Measurements from ENCODE around the gene EHMT1. TPM values are rescaled to one million over a fixed set of nuclear protein-coding genes. Genes with fewer than 3 reads are reported as not detected.

Gene EHMT1
- total RNA-seq, 1 donor from 2014 or later = 64.5 TPM

- no peak for TF ChIP-seq EZH2 (IDR thresholded peaks at IDR 0.05; ENCODE audit: insufficient read depth, low read length)
- no peak for TF ChIP-seq CTCF (IDR thresholded peaks at IDR 0.05; ENCODE audit: insufficient read depth, low read depth, low read length)
- Histone ChIP-seq H2AFZ (ENCODE audit: low read depth, low read length) (no peak overlapping the region), H3K36me3 (ENCODE audit: insufficient read depth, low read length) (peaks cover 2% of the 10 kb centered on the region), H3K4me3 (ENCODE audit: insufficient read depth, low read depth, low read length) (no peak overlapping the region), H3K9ac (ENCODE audit: low read length) (no peak overlapping the region), H3K27me3 (ENCODE audit: insufficient read depth, low read length) (no peaks in the 10 kb centered on the region), H3K79me2 (ENCODE audit: insufficient read depth, low read length) (peaks cover 40% of the 10 kb centered on the region), H3K4me1 (ENCODE audit: insufficient read depth, low read length) (peaks cover 25% of the 10 kb centered on the region), H3K9me3 (ENCODE audit: insufficient read depth, low read depth, low read length) (no peaks in the 10 kb centered on the region), H4K20me1 (ENCODE audit: insufficient read depth, low read length) (peaks cover 12% of the 10 kb centered on the region), H3K27ac (ENCODE audit: low read depth, low read length) (no peak overlapping the region), H3K4me2 (ENCODE audit: low read length) (no peak overlapping the region)
- no peak for DNase-seq (ENCODE audit: low read depth)
- Mint-ChIP-seq H3K4me1 (ENCODE audit: low read depth, unreplicated experiment) (peaks cover 24% of the 10 kb centered on the region), H3K27ac (ENCODE audit: unreplicated experiment) (no peak overlapping the region), H3K9me3 (ENCODE audit: unreplicated experiment) (no peaks in the 10 kb centered on the region), H3K27me3 (ENCODE audit: low read depth, unreplicated experiment) (no peaks in the 10 kb centered on the region), H3K36me3 (ENCODE audit: low read depth, unreplicated experiment) (peaks cover 2% of the 10 kb centered on the region), H3K4me3 (ENCODE audit: unreplicated experiment) (no peak overlapping the region)
- no peak for FAIRE-seq
Observed at GRCh38 chr9:137614631-137615386, 4.0 kb upstream of the EHMT1 start.

- FAIRE-seq (no peak), DNase-seq (ENCODE audit: low read depth) (no peak)
- Mint-ChIP-seq H3K36me3 (ENCODE audit: low read depth, unreplicated experiment) (peaks cover 2% of the 10 kb centered on the region), H3K4me1 (ENCODE audit: low read depth, unreplicated experiment) (peaks cover 28% of the 10 kb centered on the region), H3K27ac (ENCODE audit: unreplicated experiment) (no peak overlapping the region), H3K4me3 (ENCODE audit: unreplicated experiment) (no peak overlapping the region), H3K27me3 (ENCODE audit: low read depth, unreplicated experiment) (no peaks in the 10 kb centered on the region), H3K9me3 (ENCODE audit: unreplicated experiment) (no peaks in the 10 kb centered on the region)
- Histone ChIP-seq H3K27ac (ENCODE audit: low read depth, low read length) (no peak overlapping the region), H3K9ac (ENCODE audit: low read length) (no peak overlapping the region), H3K79me2 (ENCODE audit: insufficient read depth, low read length) (peaks cover 46% of the 10 kb centered on the region), H3K36me3 (ENCODE audit: insufficient read depth, low read length) (peaks cover 2% of the 10 kb centered on the region), H3K4me1 (ENCODE audit: insufficient read depth, low read length) (peaks cover 27% of the 10 kb centered on the region), H3K27me3 (ENCODE audit: insufficient read depth, low read length) (no peaks in the 10 kb centered on the region), H3K4me3 (ENCODE audit: insufficient read depth, low read depth, low read length) (no peak overlapping the region), H2AFZ (ENCODE audit: low read depth, low read length) (no peak overlapping the region), H4K20me1 (ENCODE audit: insufficient read depth, low read length) (peaks cover 17% of the 10 kb centered on the region), H3K9me3 (ENCODE audit: insufficient read depth, low read depth, low read length) (no peaks in the 10 kb centered on the region), H3K4me2 (ENCODE audit: low read length) (no peak overlapping the region)
- TF ChIP-seq EZH2 (IDR thresholded peaks at IDR 0.05; ENCODE audit: insufficient read depth, low read length) (no peak), CTCF (IDR thresholded peaks at IDR 0.05; ENCODE audit: insufficient read depth, low read depth, low read length) (no peak)
Observed at GRCh38 chr9:137615387-137615871, 3.4 kb upstream of the EHMT1 start.

All from astrocyte (in vitro differentiated cells and primary cell).